GM06990 (cell line): ENCODE results near the gene CCDC148.

Experiments
- DNase-seq: peaks from one replicate; pipeline ENCODE4 v3.0.0-alpha.2; 2011; ENCODE audit not compliant: insufficient read length; ENCODE audit errors: extremely low read depth
- H3K27me3 ChIP-seq: replicated peaks from 2 replicates; pipeline ENCODE4 v1.6.0; 2011; ENCODE audit warnings: low read length; ENCODE audit not compliant: control insufficient read depth, insufficient read depth
- H3K36me3 ChIP-seq: 2 replicates; pipeline ENCODE4 v1.5.1; 2011; ENCODE audit warnings: low read length; ENCODE audit not compliant: control insufficient read depth, insufficient read depth
- H3K4me3 ChIP-seq: replicated peaks from 2 replicates; pipeline ENCODE4 v1.5.1; 2011; ENCODE audit warnings: low read depth, mild to moderate bottlenecking, control low read depth, low read length
- TF ChIP-seq, protein P1 (sequence below): IDR thresholded peaks from 2 replicates; pipeline ENCODE4 v1.5.1; 2011; ENCODE audit warnings: low read length, control low read depth, mild to moderate bottlenecking, inconsistent platforms; ENCODE audit not compliant: insufficient read depth, poor library complexity, severe bottlenecking

Gene CCDC148

DNA sequence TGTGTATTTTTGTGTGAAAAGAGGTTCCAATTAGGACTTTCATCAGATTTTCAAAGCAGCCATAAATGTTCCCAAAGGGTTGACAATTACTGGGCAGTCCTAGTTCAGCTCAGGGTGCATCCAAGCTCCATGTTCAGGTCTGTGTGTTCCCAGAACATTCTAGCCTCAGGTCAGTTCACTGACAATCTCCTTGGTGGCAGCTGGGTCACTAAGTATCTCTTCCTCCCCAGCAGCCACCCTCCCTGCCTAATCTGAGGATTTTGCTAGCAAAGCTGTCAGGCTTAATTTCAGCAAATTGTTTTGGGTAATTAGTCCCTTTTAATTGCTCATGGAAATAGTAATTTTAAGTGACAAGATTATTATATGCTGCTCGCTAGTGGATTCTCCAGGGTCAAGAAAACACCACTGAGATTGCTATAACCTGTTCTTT lies 325.1 kb downstream of the CCDC148 start:
- no peaks in the 10 kb centered on the region for H3K27me3 ChIP-seq
- no peaks in the 10 kb centered on the region for H3K36me3 ChIP-seq
- TF ChIP-seq, protein P1, sequence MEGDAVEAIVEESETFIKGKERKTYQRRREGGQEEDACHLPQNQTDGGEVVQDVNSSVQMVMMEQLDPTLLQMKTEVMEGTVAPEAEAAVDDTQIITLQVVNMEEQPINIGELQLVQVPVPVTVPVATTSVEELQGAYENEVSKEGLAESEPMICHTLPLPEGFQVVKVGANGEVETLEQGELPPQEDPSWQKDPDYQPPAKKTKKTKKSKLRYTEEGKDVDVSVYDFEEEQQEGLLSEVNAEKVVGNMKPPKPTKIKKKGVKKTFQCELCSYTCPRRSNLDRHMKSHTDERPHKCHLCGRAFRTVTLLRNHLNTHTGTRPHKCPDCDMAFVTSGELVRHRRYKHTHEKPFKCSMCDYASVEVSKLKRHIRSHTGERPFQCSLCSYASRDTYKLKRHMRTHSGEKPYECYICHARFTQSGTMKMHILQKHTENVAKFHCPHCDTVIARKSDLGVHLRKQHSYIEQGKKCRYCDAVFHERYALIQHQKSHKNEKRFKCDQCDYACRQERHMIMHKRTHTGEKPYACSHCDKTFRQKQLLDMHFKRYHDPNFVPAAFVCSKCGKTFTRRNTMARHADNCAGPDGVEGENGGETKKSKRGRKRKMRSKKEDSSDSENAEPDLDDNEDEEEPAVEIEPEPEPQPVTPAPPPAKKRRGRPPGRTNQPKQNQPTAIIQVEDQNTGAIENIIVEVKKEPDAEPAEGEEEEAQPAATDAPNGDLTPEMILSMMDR = no peak
- H3K4me3 ChIP-seq = no peak overlapping the region
- DNase-seq = no peak

DNA sequence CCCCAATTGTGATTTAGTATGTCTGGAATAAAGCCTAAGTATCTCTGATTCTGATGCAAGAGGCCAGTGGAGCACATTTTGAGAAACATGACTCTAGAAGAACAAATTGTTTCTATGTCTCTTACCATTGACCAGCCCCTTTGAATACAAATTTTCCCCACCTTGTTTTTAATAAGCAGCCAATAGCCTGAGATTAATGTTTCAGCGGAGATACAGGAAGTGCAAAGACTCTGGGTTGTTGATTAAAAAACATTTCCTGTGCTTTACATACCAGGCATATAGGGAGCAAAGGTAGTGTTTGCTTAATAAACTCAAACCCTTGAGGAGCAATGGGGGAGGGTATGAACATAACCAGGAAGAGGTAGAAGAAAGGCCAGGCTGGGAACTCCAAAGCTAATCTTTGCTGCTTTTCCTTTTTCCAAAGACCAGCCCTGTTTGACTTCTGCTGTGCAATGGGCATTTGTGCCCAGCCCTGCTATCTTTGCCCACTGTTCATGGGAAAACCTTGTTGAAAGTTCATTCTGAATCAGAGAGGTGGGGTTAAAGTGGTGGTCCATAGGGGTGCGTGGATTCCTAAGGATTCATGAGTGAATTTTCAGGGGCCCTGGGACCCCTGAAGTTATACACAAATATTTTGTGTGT lies 325.6 kb downstream of the CCDC148 start:
- H3K4me3 ChIP-seq = no peak overlapping the region
- TF ChIP-seq, protein P1 = no peak
- no peaks in the 10 kb centered on the region for H3K27me3 ChIP-seq

DNA sequence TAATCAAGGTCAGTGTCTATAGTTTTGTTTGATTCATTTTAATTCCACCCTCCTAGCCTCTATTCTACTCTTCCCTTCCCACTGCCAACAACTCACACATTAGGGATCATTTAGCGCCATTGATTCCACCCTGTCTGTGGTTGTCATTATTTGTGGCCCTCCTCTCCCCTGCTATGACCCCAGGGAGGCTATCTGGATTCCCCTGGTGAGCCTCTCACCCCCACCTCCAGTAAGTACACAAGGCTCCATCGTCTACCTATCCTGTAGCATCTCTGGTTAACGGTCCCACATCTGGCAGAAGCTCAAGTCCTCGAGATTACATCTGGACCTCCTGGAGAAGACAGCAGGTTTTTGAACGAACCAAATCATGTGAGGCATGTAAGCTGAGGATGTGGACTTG lies 327.5 kb downstream of the CCDC148 start:
- Histone ChIP-seq H3K36me3 (no peaks in the 10 kb centered on the region), H3K27me3 (no peaks in the 10 kb centered on the region), H3K4me3 (no peak overlapping the region)
- TF ChIP-seq, protein P1 = no peak
- no peak for DNase-seq

More for the DNA sequence above, 325.6 kb downstream of the CCDC148 start:
- no peaks in the 10 kb centered on the region for H3K36me3 ChIP-seq
- DNase-seq = no peak

DNA sequence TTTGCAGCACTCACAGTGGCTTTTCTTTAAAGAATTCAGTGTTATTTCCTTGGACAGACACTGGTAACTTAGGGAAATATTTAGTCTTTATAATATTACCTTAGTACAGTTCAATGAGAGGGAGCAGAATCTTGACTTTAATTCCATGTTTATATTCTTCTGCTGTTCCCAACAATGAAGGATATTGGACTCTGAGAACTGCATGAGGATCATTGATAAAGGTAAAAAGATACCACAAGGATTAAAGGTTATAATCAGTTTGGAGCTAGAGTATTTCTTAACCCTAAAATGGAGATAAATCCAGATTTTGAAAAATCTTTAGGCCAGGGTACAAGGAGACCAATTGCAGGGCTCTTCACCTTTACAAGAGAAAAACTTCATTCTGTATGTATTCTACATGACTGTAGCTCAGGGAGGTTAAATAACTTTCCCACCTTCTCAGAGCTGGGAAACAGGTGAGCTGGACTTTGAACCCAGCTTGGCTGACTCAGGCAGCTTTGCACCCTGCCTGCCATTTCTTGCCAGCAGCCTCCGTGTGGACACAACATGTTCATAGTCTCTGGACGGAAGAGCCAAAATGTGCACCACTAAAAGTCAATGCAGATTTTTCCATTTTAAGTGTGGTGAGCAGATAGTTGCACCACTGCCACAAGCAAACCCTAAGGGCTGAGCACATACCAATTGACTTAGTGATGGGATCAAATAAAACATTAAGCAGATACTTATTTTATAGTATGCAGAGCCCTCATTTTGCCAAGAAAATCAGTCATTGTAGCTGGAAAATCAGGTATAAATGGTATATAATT lies 328.2 kb downstream of the CCDC148 start:
- no peaks in the 10 kb centered on the region for H3K36me3 ChIP-seq
- no peaks in the 10 kb centered on the region for H3K27me3 ChIP-seq
- no peak for DNase-seq
- TF ChIP-seq, protein P1 = no peak
- H3K4me3 ChIP-seq = no peak overlapping the region

DNA sequence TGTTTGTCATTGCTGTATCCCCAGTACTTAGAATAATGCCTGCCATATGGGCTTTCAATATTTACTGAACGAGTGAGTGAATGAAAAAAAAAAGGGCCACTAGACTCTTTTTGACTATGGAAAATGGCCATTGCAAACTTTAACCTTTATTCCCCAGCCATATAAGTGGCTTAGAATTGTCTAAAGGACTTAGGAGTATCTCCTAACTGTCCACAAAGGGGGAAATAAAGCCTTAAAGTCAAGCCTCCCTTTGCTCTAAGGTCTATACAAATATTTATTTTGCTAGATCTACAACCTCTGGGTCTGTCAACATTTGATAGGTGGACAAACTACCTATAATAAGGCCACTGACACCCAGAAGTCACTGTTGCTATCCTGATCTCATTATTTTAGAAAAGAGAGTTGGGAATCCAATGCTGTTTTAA lies 329.2 kb downstream of the CCDC148 start:
- no peak overlapping the region for H3K4me3 ChIP-seq
- TF ChIP-seq, protein P1 = no peak
- no peak for DNase-seq
- H3K36me3 ChIP-seq = no peaks in the 10 kb centered on the region
- H3K27me3 ChIP-seq = no peaks in the 10 kb centered on the region
